Measurements from ENCODE around the gene CAPN9.

DNA sequence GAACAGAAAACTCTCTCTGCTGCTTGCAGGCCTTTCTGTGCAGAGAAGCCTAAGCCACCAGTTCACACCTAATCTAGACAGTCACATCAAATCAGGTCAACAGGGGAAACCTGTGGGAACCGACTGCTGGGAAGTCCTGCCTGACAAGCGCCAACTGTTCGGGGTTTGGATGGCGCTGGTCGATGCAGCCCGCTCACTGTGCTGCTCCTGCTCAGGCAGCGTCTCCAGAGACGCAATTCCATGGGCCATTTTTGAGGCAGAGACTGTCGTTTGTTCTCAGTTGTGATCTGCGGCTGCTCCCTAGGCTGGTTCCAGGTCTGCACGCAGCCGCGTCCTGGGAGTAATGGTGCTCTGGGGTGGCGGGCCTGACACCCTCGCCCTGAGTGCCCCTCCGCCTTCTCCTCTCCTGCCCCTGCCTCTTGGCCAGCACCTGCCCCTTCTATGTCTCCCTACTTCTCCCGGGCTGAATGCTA lies 34.7 kb upstream of the CAPN9 start:
- TF ChIP-seq, protein P1, sequence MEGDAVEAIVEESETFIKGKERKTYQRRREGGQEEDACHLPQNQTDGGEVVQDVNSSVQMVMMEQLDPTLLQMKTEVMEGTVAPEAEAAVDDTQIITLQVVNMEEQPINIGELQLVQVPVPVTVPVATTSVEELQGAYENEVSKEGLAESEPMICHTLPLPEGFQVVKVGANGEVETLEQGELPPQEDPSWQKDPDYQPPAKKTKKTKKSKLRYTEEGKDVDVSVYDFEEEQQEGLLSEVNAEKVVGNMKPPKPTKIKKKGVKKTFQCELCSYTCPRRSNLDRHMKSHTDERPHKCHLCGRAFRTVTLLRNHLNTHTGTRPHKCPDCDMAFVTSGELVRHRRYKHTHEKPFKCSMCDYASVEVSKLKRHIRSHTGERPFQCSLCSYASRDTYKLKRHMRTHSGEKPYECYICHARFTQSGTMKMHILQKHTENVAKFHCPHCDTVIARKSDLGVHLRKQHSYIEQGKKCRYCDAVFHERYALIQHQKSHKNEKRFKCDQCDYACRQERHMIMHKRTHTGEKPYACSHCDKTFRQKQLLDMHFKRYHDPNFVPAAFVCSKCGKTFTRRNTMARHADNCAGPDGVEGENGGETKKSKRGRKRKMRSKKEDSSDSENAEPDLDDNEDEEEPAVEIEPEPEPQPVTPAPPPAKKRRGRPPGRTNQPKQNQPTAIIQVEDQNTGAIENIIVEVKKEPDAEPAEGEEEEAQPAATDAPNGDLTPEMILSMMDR (IDR thresholded peaks at IDR 0.05) = no peak
- TF ChIP-seq POLR2A (IDR thresholded peaks at IDR 0.05) = no peak

All from tibial nerve (tissue), 3 donors.